Fibroblast of skin of abdomen (primary cell): Measurements from ENCODE around the gene MTA2.

Source experiments
- DNase-seq: peaks from one replicate; pipeline ENCODE4 v3.0.0-alpha.2; 2013

The MTA2 gene

GRCh38 chr11:62612366-62613290 is 11.0 kb upstream of the MTA2 start, which contains the start of the genes EML3 and ROM1:
Gene EML3, minus strand, starts transcription at chr11:62612775. Its CDS starts 318 bp downstream, at chr11:62612457.
Gene ROM1, plus strand, starts transcription at chr11:62613257. Its CDS starts 25 bp downstream, at chr11:62613282.
- DNase-seq, result peak; percentile 79

- peak; percentile 55 for DNase-seq
Observed at GRCh38 chr11:62611705-62612365, 10.2 kb upstream of the MTA2 start.

- no peak for DNase-seq
Observed at GRCh38 chr11:62610814-62611704, 9.4 kb upstream of the MTA2 start.

DNA sequence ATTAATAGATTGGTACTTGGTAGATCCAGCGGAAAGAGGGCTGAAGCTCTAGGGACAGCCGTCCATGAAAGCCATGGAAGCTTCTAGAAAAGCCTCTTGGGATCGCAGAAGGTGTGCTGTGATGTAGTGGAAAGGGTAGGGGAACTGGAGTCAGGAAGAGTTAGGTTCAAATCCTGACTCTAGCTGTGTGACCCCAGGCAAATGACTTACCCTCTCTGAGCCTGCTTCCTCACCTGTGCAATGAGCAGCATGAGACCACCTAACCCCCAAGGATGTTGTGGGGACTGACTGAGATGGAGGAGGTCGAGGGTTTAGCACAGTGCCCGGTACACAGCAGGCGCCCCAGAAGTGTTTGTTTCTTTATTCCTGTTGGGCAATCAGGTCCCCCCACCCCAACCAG is 8.7 kb upstream of the MTA2 start:
- DNase-seq, result no peak

GRCh38 chr11:62608776-62609175 is 7.1 kb upstream of the MTA2 start:
- no peak for DNase-seq

DNA sequence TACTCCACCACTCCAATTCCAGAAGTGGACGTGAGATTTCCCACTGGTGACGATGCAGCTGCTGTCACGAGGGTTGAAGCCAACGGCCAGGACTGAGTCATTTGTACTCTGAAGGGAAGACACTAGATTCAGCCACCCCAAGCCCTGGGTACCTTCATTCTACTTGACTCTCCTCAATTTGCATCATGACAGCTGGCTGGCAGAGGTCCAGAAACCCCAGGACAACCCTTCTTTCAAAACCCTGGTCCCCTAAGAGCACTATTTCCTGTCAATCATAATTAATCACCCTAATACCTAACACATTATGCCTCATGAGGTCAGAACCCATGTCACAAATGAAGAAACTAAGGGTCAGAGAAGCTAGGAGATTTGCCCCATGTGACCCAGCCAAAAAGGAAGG is 6.0 kb upstream of the MTA2 start:
- DNase-seq, result no peak

- no peak for DNase-seq
Observed at GRCh38 chr11:62605902-62606301, 4.2 kb upstream of the MTA2 start.

DNA sequence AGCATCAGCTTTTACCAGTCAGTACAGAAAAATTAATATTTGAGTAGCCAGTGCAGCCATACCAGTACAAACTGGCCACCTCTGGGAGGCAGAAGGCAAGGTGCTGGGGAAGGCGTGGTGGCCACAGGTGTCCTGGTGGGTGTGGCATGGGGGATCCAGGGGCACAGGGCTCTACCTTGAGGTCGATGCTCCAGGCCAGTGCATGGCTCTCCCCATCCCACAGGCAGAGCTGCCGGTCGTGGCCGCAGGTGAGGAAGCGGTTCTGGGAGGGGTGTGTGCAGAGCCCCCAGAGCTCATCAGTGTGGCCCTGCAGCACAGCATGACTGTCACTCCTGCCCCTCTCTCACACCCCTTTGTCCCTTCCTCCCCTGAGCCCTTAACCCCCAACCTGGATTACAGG is 3.8 kb upstream of the MTA2 start:
- no peak for DNase-seq

- no peak for DNase-seq
Observed at GRCh38 chr11:62604460-62605120, 2.9 kb upstream of the MTA2 start.

DNA sequence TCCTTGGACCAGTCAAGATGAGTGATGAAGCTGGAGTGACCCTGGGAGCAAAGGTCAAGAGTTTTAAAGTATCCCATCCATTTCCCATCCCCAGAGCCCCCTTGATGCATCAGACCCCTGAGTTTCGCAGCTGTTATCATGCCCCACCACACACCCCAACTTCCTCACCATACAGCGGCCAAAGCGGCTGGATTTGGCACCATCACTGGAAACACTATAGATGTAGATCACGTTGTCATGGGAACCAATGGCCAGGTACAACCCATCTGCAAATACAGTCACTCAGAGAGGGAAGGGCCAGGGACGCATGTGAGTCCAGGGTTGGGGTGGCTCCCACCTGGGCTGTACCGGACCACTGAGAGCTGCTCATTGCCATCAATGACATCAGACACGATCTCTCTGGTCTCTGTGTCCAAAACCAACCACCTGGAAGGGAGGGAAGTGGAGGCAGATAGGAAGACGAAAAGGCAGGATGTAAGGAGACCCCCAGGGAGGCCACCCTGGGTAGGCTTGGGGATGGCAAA is 2.2 kb upstream of the MTA2 start:
- no peak for DNase-seq

DNA sequence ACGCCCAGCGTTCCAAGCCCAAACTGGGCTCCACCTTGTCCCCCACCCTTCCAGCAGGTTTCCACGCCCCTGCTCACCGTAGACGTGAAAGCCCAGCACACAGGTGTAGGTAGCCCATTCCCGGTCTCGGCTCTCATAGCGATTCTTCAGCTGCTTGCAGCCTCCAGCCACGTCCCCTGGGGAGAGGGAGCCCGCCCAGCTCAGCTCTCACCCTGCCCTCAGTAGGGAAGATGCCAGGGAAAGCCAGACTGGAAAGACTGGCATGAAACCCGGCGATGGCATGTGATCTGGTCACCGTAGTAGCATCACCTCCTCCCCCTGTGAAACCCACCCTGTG is 1.4 kb upstream of the MTA2 start:
- DNase-seq, result no peak

GRCh38 chr11:62602141-62603071 is 741 bp upstream of the MTA2 start:
- peak; percentile 69 for DNase-seq

- DNase-seq, result peak; percentile 25
Observed at GRCh38 chr11:62601122-62601371, 618 bp downstream of the MTA2 start.

DNA sequence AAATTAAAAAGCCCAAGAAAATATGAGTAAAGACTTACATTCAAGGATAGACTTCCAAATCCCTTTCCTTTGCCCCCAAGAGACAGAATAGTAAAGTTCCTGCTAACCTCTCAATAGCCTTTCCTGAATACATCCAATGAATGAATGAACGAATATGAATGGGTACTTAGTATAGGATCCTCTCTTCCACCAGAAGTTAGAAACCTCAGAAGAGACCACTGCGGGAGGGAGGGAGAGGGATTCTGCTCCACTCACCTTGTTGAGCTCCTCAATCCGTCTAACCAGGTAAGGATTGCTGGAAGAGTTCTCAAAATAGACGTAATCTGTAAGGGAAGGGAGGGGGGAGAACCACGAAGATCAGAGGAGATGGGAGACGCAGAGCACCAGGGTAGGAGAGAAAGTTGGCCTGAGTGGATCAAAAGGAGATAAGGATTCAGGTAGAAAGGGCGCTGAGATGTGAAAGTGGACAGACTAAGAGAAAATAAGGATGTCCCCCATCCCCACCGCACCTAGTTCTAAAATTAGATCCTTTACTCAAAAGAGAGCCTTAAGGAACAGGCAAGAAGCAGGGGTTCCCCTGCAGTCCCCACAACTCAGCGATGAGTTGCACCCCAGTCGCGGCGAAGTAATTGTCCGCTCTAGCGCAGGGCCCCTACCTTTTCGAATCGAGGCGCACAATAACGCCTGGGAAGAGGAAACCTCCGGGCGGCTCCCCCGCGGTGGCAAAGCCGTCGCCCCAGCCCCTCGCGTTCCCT is 1.1 kb downstream of the MTA2 start:
- DNase-seq, result no peak

- no peak for DNase-seq
Observed at GRCh38 chr11:62599901-62600300, 1.8 kb downstream of the MTA2 start.

DNA sequence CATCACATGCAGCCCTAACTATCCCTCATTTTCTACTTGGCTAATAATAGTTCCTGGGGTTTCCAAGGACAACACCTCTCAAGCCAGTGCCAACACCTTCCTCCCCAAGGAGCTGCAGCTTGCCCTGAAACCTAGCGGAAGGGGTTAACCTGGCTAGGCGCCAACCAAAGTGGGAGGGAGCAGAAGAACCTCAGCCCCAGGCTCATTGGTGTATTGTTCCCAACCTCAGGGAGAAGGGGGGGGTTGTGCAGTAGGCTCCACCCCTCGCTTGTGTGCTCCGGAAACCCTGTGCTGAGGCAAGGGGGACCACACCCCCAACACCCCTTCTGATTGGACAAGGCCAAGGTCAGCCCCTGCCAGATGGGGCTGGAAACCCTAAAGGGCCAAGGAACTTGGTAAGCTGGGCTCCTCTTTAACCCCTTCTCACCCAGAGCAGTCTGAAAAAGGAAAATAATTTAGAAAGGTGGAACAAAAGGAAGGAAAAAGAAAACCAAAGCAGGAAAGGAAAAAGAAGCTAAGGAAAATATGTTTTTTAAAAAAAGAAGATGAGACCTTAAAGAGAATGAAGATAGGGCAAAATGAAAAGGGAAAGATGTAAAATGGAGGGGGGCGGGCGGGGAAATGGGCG is 2.5 kb downstream of the MTA2 start:
- peak; percentile 99 for DNase-seq

DNA sequence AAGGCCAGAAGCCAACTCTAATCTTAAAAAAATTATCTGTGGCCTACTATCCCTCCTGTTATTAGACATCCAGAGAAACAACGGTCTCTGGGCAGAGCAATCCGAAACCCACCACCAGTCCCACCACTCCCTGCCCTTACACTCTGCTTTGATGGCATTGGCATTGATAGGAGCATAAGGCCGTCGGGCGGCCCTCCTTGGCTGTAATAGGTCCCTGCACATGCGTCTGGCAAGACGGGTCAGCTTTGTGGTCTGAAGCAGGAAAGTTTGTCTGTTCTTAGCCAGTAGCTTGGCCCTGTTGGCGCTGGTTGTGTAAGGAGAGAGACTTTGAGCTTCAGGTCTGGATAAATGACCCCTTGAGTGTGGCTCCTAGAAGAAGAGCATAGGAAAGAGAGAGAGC is 6.5 kb downstream of the MTA2 start:
- DNase-seq, result no peak

- DNase-seq, result peak; percentile 71
Observed at GRCh38 chr11:62593434-62594044, 8.1 kb downstream of the MTA2 start.

DNA sequence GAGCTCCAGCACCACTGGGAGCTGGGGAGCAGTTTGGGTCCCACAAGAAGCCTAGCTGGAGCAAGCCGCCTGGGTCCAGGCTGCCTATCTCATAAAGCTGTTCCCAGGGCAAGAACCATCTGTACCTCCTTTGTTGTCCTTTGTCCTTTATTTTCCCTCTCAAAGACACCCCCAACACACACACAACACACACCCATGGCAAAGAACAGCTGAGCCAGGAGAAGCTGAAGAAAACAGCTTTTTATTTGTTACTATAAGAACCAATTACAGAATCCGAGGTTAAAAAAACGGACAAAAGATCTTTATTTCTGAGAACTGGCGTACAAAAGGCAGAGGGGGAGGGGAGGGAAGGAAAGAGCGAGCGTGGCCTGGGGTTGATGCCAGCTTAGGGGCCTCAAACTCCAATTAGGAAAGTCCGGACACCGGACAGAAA is 8.7 kb downstream of the MTA2 start:
- DNase-seq, result no peak
